ENCODE results near the gene NUB1. TPM values are rescaled to one million over a fixed set of nuclear protein-coding genes. Genes with fewer than 3 reads are reported as not detected.

NUB1 gene
- total RNA-seq, 1 experiment from 2014 or later = 48.5 TPM

DNA sequence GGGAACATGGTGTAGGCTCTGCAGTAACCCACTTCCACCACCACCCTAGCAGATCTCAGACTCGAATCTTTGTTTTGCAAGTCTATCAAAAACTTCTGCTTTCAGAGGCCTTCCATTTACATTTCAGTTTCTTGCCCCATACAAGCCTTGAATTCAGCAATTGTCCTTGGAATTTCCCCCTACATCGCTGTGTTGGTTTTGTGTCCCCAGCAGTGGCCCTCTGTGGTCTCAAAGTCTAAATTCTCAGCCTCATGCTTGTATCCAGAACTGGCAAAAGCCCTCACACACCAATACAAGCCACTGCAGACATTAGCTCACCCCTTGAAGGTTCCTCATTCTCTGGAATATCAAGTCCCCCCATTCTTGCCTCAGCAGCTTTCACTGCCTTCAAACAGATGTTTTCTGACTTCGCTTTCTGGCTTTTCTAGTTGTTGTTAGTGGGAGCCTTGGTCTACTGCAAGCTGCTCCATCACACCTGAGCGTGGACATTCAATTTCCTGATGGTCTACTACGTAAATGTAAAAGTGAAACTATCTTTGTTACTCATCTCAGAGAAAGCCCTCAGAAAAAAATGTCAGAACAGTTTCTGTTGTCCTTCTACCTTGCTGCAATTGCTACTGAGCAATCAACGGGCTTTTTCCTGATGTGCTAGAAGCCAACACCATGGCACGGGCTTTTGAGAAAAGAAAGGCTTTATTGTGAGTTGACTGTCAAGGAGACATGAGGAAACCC, 1.8 kb upstream of the NUB1 start:
- Histone ChIP-seq H2BK15ac (ENCODE audit: low read depth, low read length) (no peak overlapping the region), H3K56ac (ENCODE audit: insufficient read length, low read depth, low read length) (no peak overlapping the region), H4K91ac (ENCODE audit: insufficient read length, low read depth, low read length) (no peak overlapping the region), H2AK5ac (ENCODE audit: insufficient read length, low read length) (no peak overlapping the region), H3K79me1 (ENCODE audit: insufficient read depth, low read depth, low read length, poor library complexity, severe bottlenecking) (peaks cover 2% of the 10 kb centered on the region), H2BK120ac (ENCODE audit: low read depth, low read length, poor library complexity, severe bottlenecking) (no peak overlapping the region), H3K23ac (ENCODE audit: insufficient read length, low read depth, low read length) (no peak overlapping the region), H3K79me2 (ENCODE audit: insufficient read depth, low read length) (no peaks in the 10 kb centered on the region), H3K23me2 (ENCODE audit: insufficient read length, low read depth, low read length, poor library complexity, severe bottlenecking) (no peaks in the 10 kb centered on the region), H2BK5ac (ENCODE audit: insufficient read length, low read length) (no peak overlapping the region), H4K5ac (ENCODE audit: insufficient read length, low read depth, low read length) (no peak overlapping the region), H3K4me1 (ENCODE audit: insufficient read depth, low read length) (no peaks in the 10 kb centered on the region), H3K9ac (ENCODE audit: extremely low read depth, insufficient read length, low read length) (no peak overlapping the region), H3T11ph (ENCODE audit: low read length) (no peak overlapping the region), H4K8ac (replicated peaks; ENCODE audit: insufficient read length, low read depth, low read length) (no peak overlapping the region), H3K4me2 (ENCODE audit: insufficient read depth, insufficient read length, low read length) (no peak overlapping the region), H2AFZ (ENCODE audit: low read length) (no peak overlapping the region), H4K20me1 (ENCODE audit: control insufficient read depth, insufficient read depth, insufficient read length) (no peaks in the 10 kb centered on the region), H3K4ac (ENCODE audit: low read depth, low read length) (no peak overlapping the region), H2BK12ac (ENCODE audit: insufficient read length, low read depth, low read length) (no peak overlapping the region), H3K14ac (ENCODE audit: insufficient read depth, low read length) (no peak overlapping the region), H3K27me3 (ENCODE audit: insufficient read depth, low read length) (peaks cover 2% of the 10 kb centered on the region; the same call in 1 of the 2 replicates), H3K18ac (ENCODE audit: insufficient read length, low read depth, low read length) (no peak overlapping the region), H2BK20ac (ENCODE audit: low read depth, low read length, poor library complexity, severe bottlenecking) (no peak overlapping the region), H3K27ac (ENCODE audit: insufficient read length, low read depth, low read length) (no peak overlapping the region), H3K9me3 (ENCODE audit: control insufficient read depth, low read depth, low read length) (no peaks in the 10 kb centered on the region)
- DNase-seq = no peak
- no peak overlapping the region for H3K4me3 Mint-ChIP-seq
- peaks cover 5% of the 10 kb centered on the region for H3K27me3 Mint-ChIP-seq (ENCODE audit: low read depth)
- H3K9me3 Mint-ChIP-seq = peaks cover 0 to 2% of the 10 kb centered on the region in 2 experiments; a peak in 2 of 5 replicates
- WGBS (ENCODE audit: extremely low coverage, insufficient read length, low lambda C conversion rate) = no CpG with 5 or more reads among the region's 7 CpGs
- no peak for TF ChIP-seq CTCF (conservative IDR thresholded peaks at IDR 0.05)
- peaks cover 0 to 6% (median 2%) of the 10 kb centered on the region in 3 experiments; a peak in 3 of 7 replicates for H3K36me3 Mint-ChIP-seq (ENCODE audit: insufficient read depth in 1 of 3, low read depth in 3 of 3)
- peaks cover 0 to 3% of the 10 kb centered on the region in 2 experiments; a peak in 3 of 4 replicates for H3K4me1 Mint-ChIP-seq
- H3K27ac Mint-ChIP-seq = no peak overlapping the region; a peak in 1 of 7 replicates
